DMS53 (cell line): Measurements from ENCODE around the gene APCDD1L.
"Not testable (repeated sequence)": the region's sequence is repeated elsewhere in the genome, so short reads cannot be mapped to it uniquely, and the experiment has no call there.

Source experiments
- DNase-seq: peaks from one replicate; lab custom pipeline; 2025; lab: John Stamatoyannopoulos, UW

Gene APCDD1L

DNA sequence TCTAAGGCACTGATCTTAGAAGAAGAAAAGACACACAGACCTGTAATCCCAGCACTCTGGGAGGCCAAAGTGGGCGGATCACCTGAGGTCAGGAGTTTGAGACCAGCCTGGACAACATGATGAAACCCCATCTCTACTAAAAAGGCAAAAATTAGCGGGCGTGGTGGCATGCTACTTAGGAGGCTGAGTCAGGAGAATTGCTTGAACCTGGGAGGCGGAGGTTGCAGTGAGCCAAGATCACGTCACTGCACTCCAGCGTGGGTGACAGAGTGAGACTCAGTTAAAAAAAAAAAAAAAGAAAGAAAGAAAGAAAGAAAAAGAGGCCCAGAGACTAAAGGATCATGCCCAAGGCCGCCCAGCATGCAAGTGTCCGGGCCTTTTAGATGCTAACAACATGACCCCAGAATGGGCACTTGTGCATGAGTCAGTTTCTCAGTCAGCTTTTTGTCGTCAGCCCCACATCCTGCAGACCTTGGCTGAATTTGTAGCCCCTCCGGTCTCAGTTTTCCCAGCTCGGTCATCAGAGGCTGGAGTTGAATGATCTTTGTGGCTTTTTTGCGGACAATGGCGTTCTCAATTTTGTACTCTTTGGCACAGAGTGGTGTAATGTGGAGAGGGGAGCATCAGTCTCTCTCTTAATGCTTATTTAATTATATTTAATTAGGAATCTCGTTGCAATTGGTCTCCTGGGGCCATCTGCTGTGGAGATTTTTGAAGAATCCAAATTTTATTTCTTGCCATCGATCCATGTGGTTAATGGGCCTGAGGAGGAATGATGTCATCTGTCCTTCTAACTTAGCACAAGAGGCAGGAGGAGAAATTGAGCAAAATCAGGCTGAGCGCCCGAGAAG, 30.6 kb upstream of the APCDD1L start:
- DNase-seq: no peak

GRCh38 chr20:58544891-58545290, 29.7 kb upstream of the APCDD1L start:
- DNase-seq: no peak

DNA sequence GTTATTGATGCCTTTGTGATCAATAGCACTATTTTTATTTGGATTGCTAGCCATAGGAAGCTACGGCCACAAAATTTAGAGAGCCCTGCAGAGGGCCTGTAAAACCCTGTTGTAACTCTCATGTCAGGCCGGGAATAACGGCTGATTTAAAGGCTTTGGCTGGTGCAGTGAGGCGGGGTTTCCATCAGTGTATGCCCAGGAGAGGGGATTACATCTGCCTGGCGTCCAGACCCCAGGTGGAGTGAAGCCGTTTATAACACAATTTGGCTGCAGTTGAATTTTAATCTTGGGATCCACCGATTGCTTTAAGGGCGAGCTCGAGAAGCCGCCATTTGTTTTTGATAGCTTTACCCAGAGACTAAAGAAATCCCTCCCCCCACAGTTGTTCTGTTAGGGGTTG, 29.1 kb upstream of the APCDD1L start:
- DNase-seq: no peak

DNA sequence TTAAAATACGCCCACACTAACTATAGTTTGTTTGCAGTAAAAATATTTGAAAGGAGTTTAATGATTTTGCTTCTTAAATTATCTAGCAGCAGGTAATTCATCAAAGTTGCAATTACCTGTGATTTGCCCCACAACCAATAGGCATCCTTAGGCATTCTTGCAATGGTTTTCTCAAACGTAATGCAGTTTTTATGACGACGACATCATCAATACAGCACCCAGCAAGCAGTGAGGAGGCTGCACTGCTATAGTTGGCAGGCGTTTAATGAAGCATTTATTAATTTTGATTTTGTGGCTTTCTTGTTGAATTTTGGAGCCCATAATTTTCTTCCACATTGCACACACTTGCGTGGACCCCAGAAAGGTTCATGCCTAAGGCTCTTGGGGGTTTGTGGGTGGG, 28.1 kb upstream of the APCDD1L start:
- DNase-seq: no peak

- DNase-seq: no peak
These were observed 27.4 kb upstream of the APCDD1L start for GRCh38 chr20:58542411-58543095.

GRCh38 chr20:58542034-58542410, 26.8 kb upstream of the APCDD1L start:
- DNase-seq: not testable (repeated sequence)

GRCh38 chr20:58538752-58539151, 23.6 kb upstream of the APCDD1L start:
- DNase-seq: no peak

GRCh38 chr20:58537831-58538230, 22.6 kb upstream of the APCDD1L start:
- no peak for DNase-seq

DNA sequence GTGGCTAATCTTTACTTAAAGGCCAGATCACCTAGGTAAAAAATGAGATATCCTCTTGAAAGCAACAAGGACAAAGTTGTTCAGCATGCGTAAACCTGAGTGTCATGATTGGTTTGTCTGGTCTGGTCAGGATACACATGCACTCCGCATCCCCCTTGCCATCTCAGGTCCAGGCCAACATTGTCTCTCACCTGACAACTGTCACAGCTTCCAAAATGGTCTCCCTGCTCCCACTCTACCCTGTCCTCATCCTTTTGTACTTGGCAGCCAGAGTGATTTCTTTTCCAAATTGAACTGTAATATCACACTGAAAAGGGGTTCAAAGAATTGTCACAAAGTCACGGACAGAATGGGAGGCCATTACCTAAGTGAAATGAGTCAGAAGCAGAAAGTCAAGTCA, 21.1 kb upstream of the APCDD1L start:
- DNase-seq: no peak

- no peak for DNase-seq
These were observed 16.5 kb upstream of the APCDD1L start for GRCh38 chr20:58531657-58532056.

- no peak for DNase-seq
These were observed 15.9 kb upstream of the APCDD1L start for GRCh38 chr20:58531063-58531462.

DNA sequence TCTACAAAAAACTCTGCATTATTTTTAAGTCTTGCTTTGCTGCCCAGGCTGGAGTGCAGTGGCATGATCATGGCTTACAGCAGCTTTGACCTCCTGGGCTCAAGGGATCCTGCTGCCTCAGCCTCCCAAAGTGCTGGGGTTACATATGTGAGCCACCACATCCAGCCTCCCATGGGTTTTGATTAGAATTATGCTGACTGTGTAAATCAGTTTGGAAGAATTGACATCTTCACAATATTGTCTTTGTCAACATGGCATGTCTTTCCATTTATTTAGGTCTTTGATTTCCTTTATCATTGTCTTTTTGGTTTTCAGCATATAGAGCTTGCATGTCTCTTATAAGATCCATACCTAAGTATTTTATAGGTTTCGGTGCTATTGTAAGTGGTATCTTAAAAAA, 13.2 kb upstream of the APCDD1L start:
- no peak for DNase-seq

DNA sequence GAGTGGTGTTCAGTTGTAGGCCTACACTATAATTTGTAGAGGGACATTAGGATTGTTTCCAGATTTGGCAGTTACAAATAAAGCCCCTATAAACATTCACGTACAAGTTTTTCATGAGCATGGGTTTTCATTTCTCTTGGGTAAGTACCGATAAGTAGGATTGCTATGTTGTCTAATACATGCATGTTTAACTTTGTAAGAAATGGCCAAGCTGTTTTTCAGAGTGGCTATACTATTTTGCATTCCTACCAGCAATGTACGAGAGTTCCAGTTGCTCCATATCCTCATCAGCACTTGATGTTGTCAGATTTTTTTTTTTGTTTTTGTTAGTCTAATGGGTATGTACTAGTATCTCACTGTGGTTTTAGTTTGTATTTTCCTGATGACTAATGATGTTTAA, 11.2 kb upstream of the APCDD1L start:
- no peak for DNase-seq

DNA sequence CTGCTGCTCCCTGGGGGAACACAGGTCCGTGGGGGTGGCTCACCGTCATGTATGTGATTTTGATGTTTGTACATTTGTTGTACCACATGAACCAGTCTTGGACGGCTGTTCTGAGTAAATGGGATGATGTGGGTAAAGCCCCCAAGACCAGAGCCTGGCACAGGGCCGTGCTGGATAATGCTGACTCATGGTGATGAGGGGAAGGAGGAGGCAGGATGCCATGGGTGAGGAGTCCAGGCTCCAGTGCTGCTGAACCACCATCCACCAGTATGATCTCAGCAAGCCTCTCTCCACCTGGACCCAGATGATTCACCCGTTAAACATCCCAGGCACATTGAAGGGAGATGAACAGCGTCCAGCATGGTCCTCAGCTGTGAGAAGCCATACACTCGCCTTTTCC, 9.6 kb upstream of the APCDD1L start:
- peak; percentile 12 for DNase-seq

- DNase-seq: no peak
These were observed 8.7 kb upstream of the APCDD1L start for GRCh38 chr20:58523971-58524315.

DNA sequence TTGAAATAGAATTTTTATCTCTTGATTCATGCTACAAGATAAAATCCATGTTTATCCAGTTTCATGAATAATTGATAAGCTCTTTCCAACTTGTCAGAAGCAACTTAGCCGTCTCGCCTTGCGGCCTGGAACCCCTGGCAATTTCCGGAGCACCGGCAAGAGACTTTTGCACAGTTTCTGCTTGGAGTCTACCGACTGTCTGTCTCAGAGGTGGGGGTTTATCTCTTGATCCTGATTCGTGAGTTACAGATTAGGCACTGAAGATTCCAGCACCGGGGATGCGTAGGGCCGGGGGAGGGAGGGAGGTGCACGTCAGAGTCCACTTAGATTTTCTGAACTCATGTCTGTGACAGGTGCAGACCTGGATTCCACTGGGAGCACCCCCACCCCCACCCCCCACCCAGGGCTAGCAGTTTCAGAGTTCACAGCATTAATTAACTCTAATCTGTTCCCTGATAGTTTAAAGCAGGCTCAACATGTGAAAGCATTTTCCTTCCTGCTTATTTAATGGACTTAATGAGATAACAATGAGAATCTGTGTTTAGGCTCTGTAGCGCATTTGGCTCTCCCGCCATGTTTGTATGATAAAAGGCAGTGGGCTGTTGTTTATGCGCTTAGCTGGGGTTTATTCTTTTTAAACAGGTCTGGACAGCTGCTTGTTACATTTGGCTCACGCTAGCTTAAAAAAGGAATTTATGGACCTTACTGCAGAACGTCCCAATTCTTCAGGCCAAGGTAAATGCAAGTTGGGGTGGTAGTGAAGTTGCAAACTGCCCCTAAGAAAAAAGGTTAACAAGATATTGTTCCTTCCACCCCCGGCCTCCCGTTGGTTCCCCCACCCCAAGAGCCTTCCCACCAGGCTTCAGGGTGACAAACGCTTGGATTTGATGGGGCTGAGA, 8.1 kb upstream of the APCDD1L start:
- DNase-seq: no peak

DNA sequence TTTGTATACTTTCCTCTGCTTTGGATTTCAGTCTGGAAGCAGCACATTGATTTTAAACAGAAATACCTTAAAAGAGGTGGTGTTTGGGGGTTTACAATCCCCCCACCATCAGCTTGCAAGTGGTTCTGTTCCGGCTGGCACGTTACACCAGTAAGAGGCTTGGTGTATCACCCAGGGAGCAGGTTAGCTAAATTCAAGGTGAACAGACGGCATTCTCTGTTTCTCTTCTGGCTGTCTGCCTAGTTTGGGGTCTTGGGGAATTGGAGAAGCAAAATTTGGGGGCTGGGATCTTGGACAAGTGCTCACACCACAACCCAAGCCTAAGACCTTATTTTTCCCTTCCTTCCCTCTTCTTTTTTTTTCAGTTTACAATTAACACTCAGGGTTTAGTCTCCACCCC, 7.5 kb upstream of the APCDD1L start:
- no peak for DNase-seq

DNA sequence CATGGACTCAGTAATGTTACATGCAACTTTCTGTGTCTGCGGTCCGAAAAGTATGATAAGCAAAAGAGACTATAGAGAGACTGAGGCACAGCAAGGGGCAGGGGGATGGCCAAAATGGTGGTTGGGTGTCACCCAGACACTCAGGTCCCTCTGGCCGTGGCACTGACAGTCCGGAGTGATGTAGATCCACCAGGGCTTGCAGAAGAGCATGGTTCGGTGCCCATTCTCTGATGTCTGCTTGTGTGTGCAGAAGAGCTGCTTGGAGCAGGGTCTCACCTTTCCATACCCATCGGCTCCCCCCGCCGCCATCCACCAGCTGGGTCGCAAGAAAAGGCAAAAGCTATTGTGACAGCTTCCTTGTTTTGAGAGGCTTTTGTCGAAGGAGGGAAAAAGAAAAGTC, 6.6 kb upstream of the APCDD1L start:
- DNase-seq: no peak

- peak; percentile 4 for DNase-seq
These were observed 4.9 kb upstream of the APCDD1L start for GRCh38 chr20:58519940-58520712.

GRCh38 chr20:58518896-58519593, 3.8 kb upstream of the APCDD1L start:
- DNase-seq: no peak

- DNase-seq: no peak
These were observed 3.2 kb upstream of the APCDD1L start for GRCh38 chr20:58518387-58518786.
